Cardiac muscle cell (in vitro differentiated cells and primary cell): ENCODE results near the gene NCAM2. TPM values are rescaled to one million over a fixed set of nuclear protein-coding genes. Genes with fewer than 3 reads are reported as not detected.

Experiments
- DNase-seq, 2 donors: peaks; one replicate each; pipeline versions ENCODE4 v3.0.0 to v3.0.0-alpha.2; 2010 to 2017; ENCODE audit warnings: low read depth in 1 of 2, low spot score in 1 of 2
- H3K27ac ChIP-seq: fragments of 200-600 bp; sonication (generic); 2 replicates; pipeline ENCODE4 v1.5.1; 2016
- H3K27me3 ChIP-seq: fragments of 200-600 bp; sonication (generic); 2 replicates; pipeline ENCODE4 v1.6.0; 2016; ENCODE audit warnings: control low read depth
- H3K36me3 ChIP-seq: fragments of 200-600 bp; sonication (generic); 2 replicates; pipeline ENCODE4 v1.5.1; 2016; ENCODE audit warnings: control low read depth
- H3K4me1 ChIP-seq: fragments of 200-600 bp; sonication (generic); 2 replicates; pipeline ENCODE4 v1.8.1; 2017; ENCODE audit warnings: low read depth, mild to moderate bottlenecking, mixed run types
- H3K4me3 ChIP-seq: fragments of 200-600 bp; sonication (generic); 2 replicates; pipeline ENCODE4 v1.5.1; 2016; ENCODE audit warnings: mild to moderate bottlenecking
- H3K9me3 ChIP-seq: fragments of 200-600 bp; sonication (generic); 2 replicates; pipeline ENCODE4 v1.5.1; 2017; ENCODE audit warnings: low read depth, mild to moderate bottlenecking, control low read depth
- polyA plus RNA-seq: library from polyadenylated mRNA; unstranded; fragments of >200 nt; fragmentation: Nextera tagmentation; extraction: Ambion mirVana; gene quantifications from 2 replicates; pipeline ENCODE4 v1.2.1, GENCODE V29; 2016
- total RNA-seq: library from RNA; depleted of rRNA; stranded (reverse); fragments of >200 nt; gene quantifications from 2 replicates; pipeline ENCODE4 v1.2.3, GENCODE V29; 2016
- TF ChIP-seq, protein P1 (sequence below): IDR thresholded peaks from 2 replicates; pipeline ENCODE4 v1.5.1; 2012; ENCODE audit warnings: low read depth, mild to moderate bottlenecking, low read length

The NCAM2 gene
- total and polyA plus RNA-seq, 2 experiments from 2014 or later = 0.45 to 2.6 TPM

DNA sequence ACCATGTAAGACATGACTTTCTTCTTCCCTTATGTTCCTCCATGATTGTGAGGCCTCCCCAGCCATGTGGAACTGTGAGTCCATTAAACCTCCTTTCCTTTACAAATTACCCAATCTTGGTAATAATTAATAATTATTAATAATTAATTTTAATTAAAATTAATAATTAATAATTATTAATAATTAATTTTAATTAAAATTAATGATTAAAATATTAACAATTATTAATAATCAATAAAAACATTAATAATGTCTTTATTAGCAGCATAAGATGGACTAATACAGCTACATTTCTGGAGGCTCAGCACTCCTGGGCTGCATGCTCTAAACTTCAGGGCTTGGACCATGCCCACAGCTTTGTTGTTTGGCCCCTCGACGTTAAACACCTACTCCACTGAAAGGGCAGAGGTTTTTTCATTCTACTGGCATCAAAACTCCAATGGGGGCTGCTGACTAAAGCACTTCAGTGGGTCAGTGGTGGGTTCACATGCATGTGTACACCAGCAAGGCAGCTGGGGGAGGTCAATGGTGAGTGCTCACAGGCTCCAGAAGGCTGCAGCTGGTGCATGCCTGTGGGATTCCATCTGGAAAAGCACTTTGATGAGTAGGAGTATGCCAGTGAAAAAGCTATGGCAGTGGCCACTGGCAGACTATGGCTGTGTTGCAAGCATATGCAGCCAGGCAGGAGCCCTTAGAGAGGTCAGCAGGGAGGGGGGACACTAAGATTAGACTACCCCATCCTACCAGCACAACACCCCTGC, 561.3 kb downstream of the NCAM2 start:
- H3K9me3 ChIP-seq = no peaks in the 10 kb centered on the region

More for the DNA sequence above, 561.3 kb downstream of the NCAM2 start:
- Histone ChIP-seq H3K27me3 (no peaks in the 10 kb centered on the region), H3K4me1 (no peaks in the 10 kb centered on the region), H3K27ac (no peak overlapping the region), H3K36me3 (no peaks in the 10 kb centered on the region), H3K4me3 (no peak overlapping the region)
- TF ChIP-seq, protein P1, sequence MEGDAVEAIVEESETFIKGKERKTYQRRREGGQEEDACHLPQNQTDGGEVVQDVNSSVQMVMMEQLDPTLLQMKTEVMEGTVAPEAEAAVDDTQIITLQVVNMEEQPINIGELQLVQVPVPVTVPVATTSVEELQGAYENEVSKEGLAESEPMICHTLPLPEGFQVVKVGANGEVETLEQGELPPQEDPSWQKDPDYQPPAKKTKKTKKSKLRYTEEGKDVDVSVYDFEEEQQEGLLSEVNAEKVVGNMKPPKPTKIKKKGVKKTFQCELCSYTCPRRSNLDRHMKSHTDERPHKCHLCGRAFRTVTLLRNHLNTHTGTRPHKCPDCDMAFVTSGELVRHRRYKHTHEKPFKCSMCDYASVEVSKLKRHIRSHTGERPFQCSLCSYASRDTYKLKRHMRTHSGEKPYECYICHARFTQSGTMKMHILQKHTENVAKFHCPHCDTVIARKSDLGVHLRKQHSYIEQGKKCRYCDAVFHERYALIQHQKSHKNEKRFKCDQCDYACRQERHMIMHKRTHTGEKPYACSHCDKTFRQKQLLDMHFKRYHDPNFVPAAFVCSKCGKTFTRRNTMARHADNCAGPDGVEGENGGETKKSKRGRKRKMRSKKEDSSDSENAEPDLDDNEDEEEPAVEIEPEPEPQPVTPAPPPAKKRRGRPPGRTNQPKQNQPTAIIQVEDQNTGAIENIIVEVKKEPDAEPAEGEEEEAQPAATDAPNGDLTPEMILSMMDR = no peak
- DNase-seq = no peak
